ENCODE results near the gene ECE1. TPM values are rescaled to one million over a fixed set of nuclear protein-coding genes. Genes with fewer than 3 reads are reported as not detected.

Gene ECE1
- total and polyA plus RNA-seq, 10 of the 15 experiments (the other 5 are each of a cell fraction or from before 2014, with no cell fraction given), result 0.97 to 81.0 (median 37.0) TPM

DNA sequence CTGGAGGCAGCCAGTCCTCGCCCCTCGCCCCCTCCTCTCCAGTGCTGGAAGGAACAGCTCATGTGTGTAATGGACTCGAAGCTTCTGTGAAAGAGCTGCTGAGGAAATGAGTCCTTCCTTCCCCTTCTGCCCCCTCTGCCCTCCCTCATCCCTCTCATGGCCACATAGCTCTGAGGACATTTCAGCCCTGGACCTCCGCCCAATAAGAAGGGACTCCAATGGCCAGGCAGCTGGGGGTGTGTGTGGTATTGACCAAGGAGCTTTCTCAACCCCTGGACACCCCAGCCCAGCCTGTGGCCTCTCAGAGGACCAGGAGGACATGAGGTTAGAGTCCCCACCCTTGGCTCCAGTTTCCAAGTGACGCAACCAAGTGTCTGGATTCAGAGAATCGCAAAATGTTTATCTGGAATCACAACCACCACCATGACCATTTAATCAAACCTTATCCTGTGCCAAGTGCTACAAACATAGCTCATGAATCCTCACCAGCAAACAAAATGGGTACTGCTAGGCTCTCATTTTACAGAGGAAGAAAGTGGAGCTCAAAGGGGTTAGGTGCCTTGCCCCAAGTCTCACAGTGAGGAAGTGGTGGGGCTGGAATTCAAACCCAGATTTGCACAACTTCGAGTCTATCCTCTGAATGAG is 47.8 kb upstream of the ECE1 start:
- 53% methylated on average over 6 of the region's 7 CpGs for WGBS (ENCODE audit: insufficient coverage, insufficient replicate concordance, low lambda C conversion rate, missing lambda C conversion rate)
- no peak overlapping the region for H3K4me2 ChIP-seq (ENCODE audit: control insufficient read depth, insufficient read depth)
- H3K4me3 ChIP-seq, result no peak overlapping the region
- ChIA-PET CTCF (interaction anchor here (1.0 to 7.5 kb wide), 7 partner anchors 15 to 105 kb away, joined by 3 to 104 read pairs (median 23); partner anchors contain the start of gene ECE1), POLR2A (interaction anchor here (0.7 to 8.9 kb wide), 7 partner anchors 6 to 80 kb away, joined by 3 to 88 read pairs (median 3); partner anchors contain the start of gene ECE1), SMC1A (ENCODE audit: uncharacterized antibody, unreplicated experiment) (interaction anchor here (0.9 to 10.1 kb wide), 5 partner anchors 13 to 181 kb away, joined by 3 to 123 read pairs (median 11); partner anchors contain the start of gene ECE1), RAD21 (ENCODE audit: unreplicated experiment) (interaction anchor here (0.9 to 3.6 kb wide), 12 partner anchors 7 to 83 kb away, joined by 3 to 26 read pairs (median 6); partner anchors contain the start of gene ECE1)
- no peak for FAIRE-seq
- no TSS peak for BruUV-seq (replicated peaks)
- no peak overlapping the region for H3K27ac ChIP-seq (ENCODE audit: control insufficient read depth, insufficient read depth)
- no peaks in the 10 kb centered on the region for H3K36me3 ChIP-seq (ENCODE audit: control insufficient read depth in 2 of 2, insufficient read depth in 2 of 2, low read length in 1 of 2)
- peaks cover 52% of the 10 kb centered on the region for H3K4me1 ChIP-seq (ENCODE audit: control insufficient read depth, insufficient read depth, low read length)
- H3K9me3 ChIP-seq (replicated peaks; ENCODE audit: control insufficient read depth, insufficient read depth, low read length), result no peaks in the 10 kb centered on the region
- no peaks in the 10 kb centered on the region; the same call in 1 of the 2 replicates for H4K20me1 ChIP-seq (ENCODE audit: control insufficient read depth, insufficient read depth)
- no peak overlapping the region for H2AFZ ChIP-seq (ENCODE audit: control insufficient read depth, low read depth, low read length)
- in situ Hi-C loops (cut with MboI), result no loop called here
- no peaks in the 10 kb centered on the region for H3K27me3 ChIP-seq (replicated peaks in 1 of 2; ENCODE audit: control insufficient read depth in 2 of 2, insufficient read depth in 2 of 2, low read length in 1 of 2)
- intact Hi-C loops (cut with micrococcal nuclease; ENCODE audit: unreplicated experiment), result no loop called here
- peaks cover 18% of the 10 kb centered on the region for H3K79me2 ChIP-seq (ENCODE audit: control insufficient read depth, insufficient read depth, low read length)
- ATAC-seq, result no peak
- no peak for DNase-seq (ENCODE audit: low read depth, low spot score)
- H3K9ac ChIP-seq (ENCODE audit: control insufficient read depth, insufficient read depth, low read length), result no peak overlapping the region
- TF ChIP-seq HDAC6 (IDR thresholded peaks at IDR 0.05; ENCODE audit: unreplicated experiment) (no peak), ZNF217 (IDR thresholded peaks at IDR 0.05) (no peak), NR2C2 (IDR thresholded peaks at IDR 0.05; ENCODE audit: borderline replicate concordance, control insufficient read depth, insufficient read length, low read depth) (no peak), MEF2B (IDR thresholded peaks at IDR 0.05; ENCODE audit: partially characterized antibody, poor library complexity, severe bottlenecking) (no peak), SREBF2 (IDR thresholded peaks at IDR 0.05; ENCODE audit: low read length) (no peak), HDAC2 (IDR thresholded peaks at IDR 0.05) (no peak), CREB1 (IDR thresholded peaks at IDR 0.05; ENCODE audit: low read depth) (no peak)
- TF ChIP-seq, protein P1, sequence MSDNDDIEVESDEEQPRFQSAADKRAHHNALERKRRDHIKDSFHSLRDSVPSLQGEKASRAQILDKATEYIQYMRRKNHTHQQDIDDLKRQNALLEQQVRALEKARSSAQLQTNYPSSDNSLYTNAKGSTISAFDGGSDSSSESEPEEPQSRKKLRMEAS (IDR thresholded peaks at IDR 0.05; ENCODE audit: low read depth, low read length), result no peak
- TF ChIP-seq, protein P2, sequence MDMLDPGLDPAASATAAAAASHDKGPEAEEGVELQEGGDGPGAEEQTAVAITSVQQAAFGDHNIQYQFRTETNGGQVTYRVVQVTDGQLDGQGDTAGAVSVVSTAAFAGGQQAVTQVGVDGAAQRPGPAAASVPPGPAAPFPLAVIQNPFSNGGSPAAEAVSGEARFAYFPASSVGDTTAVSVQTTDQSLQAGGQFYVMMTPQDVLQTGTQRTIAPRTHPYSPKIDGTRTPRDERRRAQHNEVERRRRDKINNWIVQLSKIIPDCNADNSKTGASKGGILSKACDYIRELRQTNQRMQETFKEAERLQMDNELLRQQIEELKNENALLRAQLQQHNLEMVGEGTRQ (IDR thresholded peaks at IDR 0.05; ENCODE audit: borderline replicate concordance, low read depth, low read length), result no peak
- TF ChIP-seq, protein P3, sequence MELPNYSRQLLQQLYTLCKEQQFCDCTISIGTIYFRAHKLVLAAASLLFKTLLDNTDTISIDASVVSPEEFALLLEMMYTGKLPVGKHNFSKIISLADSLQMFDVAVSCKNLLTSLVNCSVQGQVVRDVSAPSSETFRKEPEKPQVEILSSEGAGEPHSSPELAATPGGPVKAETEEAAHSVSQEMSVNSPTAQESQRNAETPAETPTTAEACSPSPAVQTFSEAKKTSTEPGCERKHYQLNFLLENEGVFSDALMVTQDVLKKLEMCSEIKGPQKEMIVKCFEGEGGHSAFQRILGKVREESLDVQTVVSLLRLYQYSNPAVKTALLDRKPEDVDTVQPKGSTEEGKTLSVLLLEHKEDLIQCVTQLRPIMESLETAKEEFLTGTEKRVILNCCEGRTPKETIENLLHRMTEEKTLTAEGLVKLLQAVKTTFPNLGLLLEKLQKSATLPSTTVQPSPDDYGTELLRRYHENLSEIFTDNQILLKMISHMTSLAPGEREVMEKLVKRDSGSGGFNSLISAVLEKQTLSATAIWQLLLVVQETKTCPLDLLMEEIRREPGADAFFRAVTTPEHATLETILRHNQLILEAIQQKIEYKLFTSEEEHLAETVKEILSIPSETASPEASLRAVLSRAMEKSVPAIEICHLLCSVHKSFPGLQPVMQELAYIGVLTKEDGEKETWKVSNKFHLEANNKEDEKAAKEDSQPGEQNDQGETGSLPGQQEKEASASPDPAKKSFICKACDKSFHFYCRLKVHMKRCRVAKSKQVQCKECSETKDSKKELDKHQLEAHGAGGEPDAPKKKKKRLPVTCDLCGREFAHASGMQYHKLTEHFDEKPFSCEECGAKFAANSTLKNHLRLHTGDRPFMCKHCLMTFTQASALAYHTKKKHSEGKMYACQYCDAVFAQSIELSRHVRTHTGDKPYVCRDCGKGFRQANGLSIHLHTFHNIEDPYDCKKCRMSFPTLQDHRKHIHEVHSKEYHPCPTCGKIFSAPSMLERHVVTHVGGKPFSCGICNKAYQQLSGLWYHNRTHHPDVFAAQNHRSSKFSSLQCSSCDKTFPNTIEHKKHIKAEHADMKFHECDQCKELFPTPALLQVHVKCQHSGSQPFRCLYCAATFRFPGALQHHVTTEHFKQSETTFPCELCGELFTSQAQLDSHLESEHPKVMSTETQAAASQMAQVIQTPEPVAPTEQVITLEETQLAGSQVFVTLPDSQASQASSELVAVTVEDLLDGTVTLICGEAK (IDR thresholded peaks at IDR 0.05; ENCODE audit: borderline replicate concordance), result no peak
- TF ChIP-seq, protein P4, sequence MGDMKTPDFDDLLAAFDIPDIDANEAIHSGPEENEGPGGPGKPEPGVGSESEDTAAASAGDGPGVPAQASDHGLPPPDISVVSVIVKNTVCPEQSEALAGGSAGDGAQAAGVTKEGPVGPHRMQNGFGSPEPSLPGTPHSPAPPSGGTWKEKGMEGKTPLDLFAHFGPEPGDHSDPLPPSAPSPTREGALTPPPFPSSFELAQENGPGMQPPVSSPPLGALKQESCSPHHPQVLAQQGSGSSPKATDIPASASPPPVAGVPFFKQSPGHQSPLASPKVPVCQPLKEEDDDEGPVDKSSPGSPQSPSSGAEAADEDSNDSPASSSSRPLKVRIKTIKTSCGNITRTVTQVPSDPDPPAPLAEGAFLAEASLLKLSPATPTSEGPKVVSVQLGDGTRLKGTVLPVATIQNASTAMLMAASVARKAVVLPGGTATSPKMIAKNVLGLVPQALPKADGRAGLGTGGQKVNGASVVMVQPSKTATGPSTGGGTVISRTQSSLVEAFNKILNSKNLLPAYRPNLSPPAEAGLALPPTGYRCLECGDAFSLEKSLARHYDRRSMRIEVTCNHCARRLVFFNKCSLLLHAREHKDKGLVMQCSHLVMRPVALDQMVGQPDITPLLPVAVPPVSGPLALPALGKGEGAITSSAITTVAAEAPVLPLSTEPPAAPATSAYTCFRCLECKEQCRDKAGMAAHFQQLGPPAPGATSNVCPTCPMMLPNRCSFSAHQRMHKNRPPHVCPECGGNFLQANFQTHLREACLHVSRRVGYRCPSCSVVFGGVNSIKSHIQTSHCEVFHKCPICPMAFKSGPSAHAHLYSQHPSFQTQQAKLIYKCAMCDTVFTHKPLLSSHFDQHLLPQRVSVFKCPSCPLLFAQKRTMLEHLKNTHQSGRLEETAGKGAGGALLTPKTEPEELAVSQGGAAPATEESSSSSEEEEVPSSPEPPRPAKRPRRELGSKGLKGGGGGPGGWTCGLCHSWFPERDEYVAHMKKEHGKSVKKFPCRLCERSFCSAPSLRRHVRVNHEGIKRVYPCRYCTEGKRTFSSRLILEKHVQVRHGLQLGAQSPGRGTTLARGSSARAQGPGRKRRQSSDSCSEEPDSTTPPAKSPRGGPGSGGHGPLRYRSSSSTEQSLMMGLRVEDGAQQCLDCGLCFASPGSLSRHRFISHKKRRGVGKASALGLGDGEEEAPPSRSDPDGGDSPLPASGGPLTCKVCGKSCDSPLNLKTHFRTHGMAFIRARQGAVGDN (IDR thresholded peaks at IDR 0.05), result no peak
- TF ChIP-seq, protein P5, sequence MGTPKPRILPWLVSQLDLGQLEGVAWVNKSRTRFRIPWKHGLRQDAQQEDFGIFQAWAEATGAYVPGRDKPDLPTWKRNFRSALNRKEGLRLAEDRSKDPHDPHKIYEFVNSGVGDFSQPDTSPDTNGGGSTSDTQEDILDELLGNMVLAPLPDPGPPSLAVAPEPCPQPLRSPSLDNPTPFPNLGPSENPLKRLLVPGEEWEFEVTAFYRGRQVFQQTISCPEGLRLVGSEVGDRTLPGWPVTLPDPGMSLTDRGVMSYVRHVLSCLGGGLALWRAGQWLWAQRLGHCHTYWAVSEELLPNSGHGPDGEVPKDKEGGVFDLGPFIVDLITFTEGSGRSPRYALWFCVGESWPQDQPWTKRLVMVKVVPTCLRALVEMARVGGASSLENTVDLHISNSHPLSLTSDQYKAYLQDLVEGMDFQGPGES (IDR thresholded peaks at IDR 0.05), result no peak

All from GM12878 (cell line).